ENCODE measurements around the gene NIPSNAP3A.

DNA sequence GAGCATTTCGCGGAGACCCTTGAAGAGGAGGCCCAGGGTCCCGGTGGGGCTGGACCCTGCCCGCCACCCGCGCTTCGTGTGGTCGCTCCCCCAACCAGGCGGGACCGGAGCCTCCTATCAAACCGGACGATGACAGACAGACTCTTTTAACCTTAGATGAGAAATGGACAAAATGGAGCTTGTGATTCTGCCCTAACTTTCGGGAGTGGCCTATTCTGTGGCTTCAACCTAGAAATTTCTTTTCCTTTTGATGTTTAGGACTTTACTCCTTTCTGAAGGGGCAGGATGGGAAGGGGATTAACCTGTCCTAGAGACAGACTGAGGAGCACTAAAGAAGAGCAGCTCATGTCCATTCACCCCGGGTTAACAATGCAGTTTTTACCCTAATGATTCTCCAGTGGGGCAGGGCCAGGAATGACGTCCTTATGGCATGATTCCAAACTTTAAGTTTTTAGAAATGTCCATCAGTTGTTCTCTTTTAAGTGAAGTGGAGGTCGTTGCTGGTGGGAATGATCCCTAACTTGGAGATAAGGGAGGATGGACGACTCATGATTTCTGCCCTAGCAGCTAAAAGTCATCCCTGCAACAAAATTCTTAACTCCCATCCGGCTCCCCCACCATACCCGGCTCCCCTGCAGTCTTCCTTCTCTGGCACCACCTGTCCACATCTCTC, 1.0 kb downstream of the NIPSNAP3A start:
- TF ChIP-seq, protein P1, sequence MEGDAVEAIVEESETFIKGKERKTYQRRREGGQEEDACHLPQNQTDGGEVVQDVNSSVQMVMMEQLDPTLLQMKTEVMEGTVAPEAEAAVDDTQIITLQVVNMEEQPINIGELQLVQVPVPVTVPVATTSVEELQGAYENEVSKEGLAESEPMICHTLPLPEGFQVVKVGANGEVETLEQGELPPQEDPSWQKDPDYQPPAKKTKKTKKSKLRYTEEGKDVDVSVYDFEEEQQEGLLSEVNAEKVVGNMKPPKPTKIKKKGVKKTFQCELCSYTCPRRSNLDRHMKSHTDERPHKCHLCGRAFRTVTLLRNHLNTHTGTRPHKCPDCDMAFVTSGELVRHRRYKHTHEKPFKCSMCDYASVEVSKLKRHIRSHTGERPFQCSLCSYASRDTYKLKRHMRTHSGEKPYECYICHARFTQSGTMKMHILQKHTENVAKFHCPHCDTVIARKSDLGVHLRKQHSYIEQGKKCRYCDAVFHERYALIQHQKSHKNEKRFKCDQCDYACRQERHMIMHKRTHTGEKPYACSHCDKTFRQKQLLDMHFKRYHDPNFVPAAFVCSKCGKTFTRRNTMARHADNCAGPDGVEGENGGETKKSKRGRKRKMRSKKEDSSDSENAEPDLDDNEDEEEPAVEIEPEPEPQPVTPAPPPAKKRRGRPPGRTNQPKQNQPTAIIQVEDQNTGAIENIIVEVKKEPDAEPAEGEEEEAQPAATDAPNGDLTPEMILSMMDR (IDR thresholded peaks at IDR 0.05), result no peak
- no peak for TF ChIP-seq POLR2A (IDR thresholded peaks at IDR 0.05)
